OCI-LY1 (cell line): Measurements from ENCODE around the gene DGCR2.

Experiments
- EZH2 ChIP-seq: fragments of 200-600 bp; sonication (generic), shearing (Covaris generic); IDR thresholded peaks from 2 replicates; pipeline ENCODE4 v1.8.0; 2017; ENCODE audit warnings: borderline replicate concordance, mixed run types, mild to moderate bottlenecking, antibody characterized with exemption, low read length, moderate library complexity, mixed read lengths
- TF ChIP-seq, protein P1 (sequence below): fragments of 200-600 bp; sonication (generic), shearing (Covaris generic); IDR thresholded peaks from 2 replicates; pipeline ENCODE4 v1.5.1; 2017; ENCODE audit warnings: mild to moderate bottlenecking, antibody characterized with exemption, low read length, moderate library complexity, mixed read lengths

GRCh38 chr22:19037282-19038163 is 84.7 kb downstream of the DGCR2 start:
- TF ChIP-seq, protein P1, sequence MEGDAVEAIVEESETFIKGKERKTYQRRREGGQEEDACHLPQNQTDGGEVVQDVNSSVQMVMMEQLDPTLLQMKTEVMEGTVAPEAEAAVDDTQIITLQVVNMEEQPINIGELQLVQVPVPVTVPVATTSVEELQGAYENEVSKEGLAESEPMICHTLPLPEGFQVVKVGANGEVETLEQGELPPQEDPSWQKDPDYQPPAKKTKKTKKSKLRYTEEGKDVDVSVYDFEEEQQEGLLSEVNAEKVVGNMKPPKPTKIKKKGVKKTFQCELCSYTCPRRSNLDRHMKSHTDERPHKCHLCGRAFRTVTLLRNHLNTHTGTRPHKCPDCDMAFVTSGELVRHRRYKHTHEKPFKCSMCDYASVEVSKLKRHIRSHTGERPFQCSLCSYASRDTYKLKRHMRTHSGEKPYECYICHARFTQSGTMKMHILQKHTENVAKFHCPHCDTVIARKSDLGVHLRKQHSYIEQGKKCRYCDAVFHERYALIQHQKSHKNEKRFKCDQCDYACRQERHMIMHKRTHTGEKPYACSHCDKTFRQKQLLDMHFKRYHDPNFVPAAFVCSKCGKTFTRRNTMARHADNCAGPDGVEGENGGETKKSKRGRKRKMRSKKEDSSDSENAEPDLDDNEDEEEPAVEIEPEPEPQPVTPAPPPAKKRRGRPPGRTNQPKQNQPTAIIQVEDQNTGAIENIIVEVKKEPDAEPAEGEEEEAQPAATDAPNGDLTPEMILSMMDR, result no peak
- no peak for TF ChIP-seq EZH2
